HepG2 (cell line): Measurements from ENCODE around the gene ESRP2. TPM values are rescaled to one million over a fixed set of nuclear protein-coding genes. Genes with fewer than 3 reads are reported as not detected.

Experiments used
- ARNT ChIP-seq: fragments of 450-650 bp; IDR thresholded peaks from 2 replicates; pipeline ENCODE4 v1.6.1; 2017
- BCL3 ChIP-seq: sonication (generic); formaldehyde crosslinking; IDR thresholded peaks from 2 replicates; pipeline ENCODE4 v1.5.1; 2020; ENCODE audit warnings: mild to moderate bottlenecking, missing genetic modification reagents, moderate library complexity
- BRCA1 ChIP-seq: sonication (generic); formaldehyde crosslinking; IDR thresholded peaks from 2 replicates; pipeline ENCODE4 v1.4.0; 2020; ENCODE audit warnings: missing genetic modification reagents
- FOXO1 ChIP-seq: sonication (generic); formaldehyde crosslinking; IDR thresholded peaks from 2 replicates; pipeline ENCODE4 v1.4.0; 2020; ENCODE audit warnings: missing genetic modification reagents
- GZF1 ChIP-seq: sonication (generic); formaldehyde crosslinking; IDR thresholded peaks from 2 replicates; pipeline ENCODE4 v1.5.1; 2020; ENCODE audit warnings: mild to moderate bottlenecking, missing genetic modification reagents
- JUNB ChIP-seq: sonication (generic); formaldehyde crosslinking; IDR thresholded peaks from 2 replicates; pipeline ENCODE4 v1.8.0; 2022; ENCODE audit warnings: missing genetic modification reagents, mild to moderate bottlenecking, borderline replicate concordance
- KAT7 ChIP-seq: IDR thresholded peaks from 2 replicates; pipeline ENCODE4 v1.6.1; 2018; ENCODE audit warnings: borderline replicate concordance, missing compliant biosample characterization
- MBNL3 ChIP-seq: fragments of 250-450 bp; sonication (Bioruptor Pico); conservative IDR thresholded peaks from 2 replicates; pipeline ENCODE4 v1.8.0; 2022; ENCODE audit warnings: mild to moderate bottlenecking, inconsistent platforms
- NKX3-1 ChIP-seq: sonication (generic); formaldehyde crosslinking; IDR thresholded peaks from 2 replicates; pipeline ENCODE4 v1.5.0; 2020; ENCODE audit warnings: missing genetic modification reagents
- REST ChIP-seq, 2 experiments: IDR thresholded peaks; 2 replicates each; pipeline ENCODE4 v1.6.1; 2011 to 2012; ENCODE audit warnings: low read length in 2 of 2, borderline replicate concordance in 1 of 2, low read depth in 1 of 2, mild to moderate bottlenecking in 1 of 2, moderate library complexity in 1 of 2
- SNAPC2 ChIP-seq: sonication (generic); formaldehyde crosslinking; IDR thresholded peaks from 2 replicates; pipeline ENCODE4 v1.8.1; 2022; ENCODE audit warnings: mild to moderate bottlenecking, missing genetic modification reagents
- SP4 ChIP-seq: sonication (generic); formaldehyde crosslinking; IDR thresholded peaks from 2 replicates; pipeline ENCODE4 v1.8.1; 2023; ENCODE audit warnings: mild to moderate bottlenecking, missing genetic modification reagents
- TCF12 ChIP-seq, 2 experiments: fragments of 450-650 bp in 1 of 2; sonication (generic) in 1 of 2; formaldehyde crosslinking in 1 of 2; IDR thresholded peaks; 2 replicates each; pipeline versions ENCODE4 v1.6.1 to v1.8.0; 2017 to 2022; ENCODE audit warnings: antibody characterized with exemption in 1 of 2, mild to moderate bottlenecking in 1 of 2, missing genetic modification reagents in 1 of 2, moderate library complexity in 1 of 2
- UBTF ChIP-seq: sonication (generic); formaldehyde crosslinking; IDR thresholded peaks from 2 replicates; pipeline ENCODE4 v1.4.0; 2020; ENCODE audit warnings: mild to moderate bottlenecking, missing genetic modification reagents
- ZBTB25 ChIP-seq: IDR thresholded peaks from 2 replicates; pipeline ENCODE4 v1.6.1; 2018; ENCODE audit warnings: missing genetic modification reagents
- ZBTB33 ChIP-seq: sonication (generic); formaldehyde crosslinking; IDR thresholded peaks from 2 replicates; pipeline ENCODE4 v1.4.0; 2020; ENCODE audit warnings: missing genetic modification reagents
- ZFP90 ChIP-seq: sonication (generic); formaldehyde crosslinking; IDR thresholded peaks from 2 replicates; pipeline ENCODE4 v1.8.0; 2022; ENCODE audit warnings: missing genetic modification reagents, mild to moderate bottlenecking, inconsistent platforms, borderline replicate concordance
- ZNF451 ChIP-seq: sonication (generic); formaldehyde crosslinking; IDR thresholded peaks from 2 replicates; pipeline ENCODE4 v1.5.0; 2020; ENCODE audit warnings: mild to moderate bottlenecking, missing genetic modification reagents
- ZNF776 ChIP-seq: sonication (generic); formaldehyde crosslinking; IDR thresholded peaks from 2 replicates; pipeline ENCODE4 v1.4.0; 2020; ENCODE audit warnings: mild to moderate bottlenecking, missing genetic modification reagents
- polyA plus RNA-seq, 8 experiments: library from polyadenylated mRNA; depleted of rRNA in 3 of 8; stranded (reverse) in 7 of 8; unstranded in 1 of 8; fragments of >200 nt; fragmentation: Illumina TruSeq in 4 of 8; extraction: Trizol in 4 of 8; gene quantifications; 2 replicates each; pipeline versions ENCODE4 v1.2.1 to v1.2.3, GENCODE V29; 2011 to 2016; ENCODE audit warnings: low read depth in 4 of 8, missing spikeins in 1 of 8, mixed read lengths in 1 of 8; ENCODE audit not compliant: insufficient read depth in 1 of 8
- total RNA-seq, 5 experiments: library from RNA; depleted of rRNA; stranded (reverse); fragments of >200 nt; fragmentation: Illumina TruSeq; extraction: Trizol; gene quantifications; 2 replicates each; pipeline ENCODE4 v1.2.3, GENCODE V29; 2016; ENCODE audit warnings: low read depth in 1 of 5

Gene ESRP2
- total and polyA plus RNA-seq, 2 of the 13 experiments (the other 11 are each of a cell fraction or from before 2014, with no cell fraction given) = 21.1 to 32.4 TPM

GRCh38 chr16:68281368-68282063, 45.6 kb upstream of the ESRP2 start (continued):
- TF ChIP-seq BCL3 (CRISPR knock-in tag) (no peak), KAT7 (no peak), BRCA1 (CRISPR knock-in tag) (no peak), SP4 (CRISPR knock-in tag) (no peak), GZF1 (no peak), ZFP90 (no peak; the same call in 1 of the 2 replicates), ZNF776 (no peak), ARNT (no peak), ZBTB25 (CRISPR knock-in tag) (peak; percentile 60; the same call in 1 of the 2 replicates), JUNB (CRISPR knock-in tag) (peak; percentile 52; the same call in 1 of the 2 replicates), MBNL3 (CRISPR knock-in tag) (no peak), FOXO1 (CRISPR knock-in tag) (peak; percentile 97), REST (IDR thresholded peaks at IDR 0.05; ENCODE audit: borderline replicate concordance in 1 of 2, low read depth in 1 of 2, low read length in 2 of 2) (peak in 1 of 2 experiments; percentile 52; a peak in 1 of 4 replicates), ZBTB33 (CRISPR knock-in tag) (peak; percentile 68), ZNF451 (CRISPR knock-in tag) (peak; percentile 50; the same call in 1 of the 2 replicates), SNAPC2 (CRISPR knock-in tag) (peak; percentile 90; the same call in 1 of the 2 replicates), UBTF (CRISPR knock-in tag) (peak; percentile 58; the same call in 1 of the 2 replicates), TCF12 (IDR thresholded peaks at IDR 0.05) (no peak), TCF12 (CRISPR knock-in tag; IDR thresholded peaks at IDR 0.05) (peak; percentile 70; the same call in 1 of the 2 replicates), NKX3-1 (no peak)
